GM12873 (cell line): Measurements from ENCODE around the gene TRMU.

Experiments used
- TF ChIP-seq, protein P1 (sequence below): IDR thresholded peaks from 2 replicates; pipeline ENCODE4 v1.5.1; 2012; ENCODE audit warnings: low read depth, mild to moderate bottlenecking, moderate library complexity, low read length, control low read depth; ENCODE audit not compliant: insufficient read depth; ENCODE audit errors: missing control alignments

The TRMU gene

DNA sequence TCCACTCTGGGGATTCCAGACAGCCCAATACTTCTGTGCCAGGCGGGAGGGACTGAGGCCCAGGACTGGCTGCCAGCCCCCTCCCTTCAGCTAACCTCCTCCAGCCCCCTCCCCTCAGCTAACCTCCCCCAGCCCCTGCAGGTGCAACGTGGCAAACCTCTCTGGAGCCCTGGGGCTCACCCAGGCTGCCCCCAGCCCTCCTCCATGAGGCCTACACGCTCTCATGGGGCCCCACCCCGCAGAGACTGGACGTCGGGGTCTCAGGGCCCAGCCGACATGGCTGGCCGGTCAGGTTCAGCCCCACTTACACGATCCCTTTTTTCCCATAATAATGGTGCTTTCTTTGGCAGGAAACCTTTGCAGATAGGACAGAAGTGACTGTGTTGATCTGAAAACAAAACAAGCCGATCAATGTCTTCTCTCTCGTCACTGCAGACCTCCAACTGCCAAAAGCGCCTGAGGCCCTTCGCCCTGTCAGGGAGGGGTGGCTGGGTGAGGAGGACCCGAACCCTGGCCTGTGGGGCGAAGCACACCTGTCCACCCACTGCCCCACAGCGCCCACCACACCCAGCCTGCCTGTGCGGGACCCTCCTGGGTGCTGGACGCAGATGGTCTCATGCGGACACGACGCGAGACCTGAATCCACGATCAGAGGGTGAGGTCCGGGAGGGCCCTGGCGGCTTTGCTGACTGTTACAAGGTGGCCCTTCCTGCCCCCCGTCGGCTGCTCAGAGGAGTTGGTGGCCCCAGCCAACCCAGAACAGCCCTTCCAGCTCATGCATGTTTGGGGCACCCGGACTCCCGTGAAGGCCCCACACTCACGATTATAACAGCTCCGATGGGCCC, 33.6 kb downstream of the TRMU start:
- TF ChIP-seq, protein P1, sequence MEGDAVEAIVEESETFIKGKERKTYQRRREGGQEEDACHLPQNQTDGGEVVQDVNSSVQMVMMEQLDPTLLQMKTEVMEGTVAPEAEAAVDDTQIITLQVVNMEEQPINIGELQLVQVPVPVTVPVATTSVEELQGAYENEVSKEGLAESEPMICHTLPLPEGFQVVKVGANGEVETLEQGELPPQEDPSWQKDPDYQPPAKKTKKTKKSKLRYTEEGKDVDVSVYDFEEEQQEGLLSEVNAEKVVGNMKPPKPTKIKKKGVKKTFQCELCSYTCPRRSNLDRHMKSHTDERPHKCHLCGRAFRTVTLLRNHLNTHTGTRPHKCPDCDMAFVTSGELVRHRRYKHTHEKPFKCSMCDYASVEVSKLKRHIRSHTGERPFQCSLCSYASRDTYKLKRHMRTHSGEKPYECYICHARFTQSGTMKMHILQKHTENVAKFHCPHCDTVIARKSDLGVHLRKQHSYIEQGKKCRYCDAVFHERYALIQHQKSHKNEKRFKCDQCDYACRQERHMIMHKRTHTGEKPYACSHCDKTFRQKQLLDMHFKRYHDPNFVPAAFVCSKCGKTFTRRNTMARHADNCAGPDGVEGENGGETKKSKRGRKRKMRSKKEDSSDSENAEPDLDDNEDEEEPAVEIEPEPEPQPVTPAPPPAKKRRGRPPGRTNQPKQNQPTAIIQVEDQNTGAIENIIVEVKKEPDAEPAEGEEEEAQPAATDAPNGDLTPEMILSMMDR: no peak

DNA sequence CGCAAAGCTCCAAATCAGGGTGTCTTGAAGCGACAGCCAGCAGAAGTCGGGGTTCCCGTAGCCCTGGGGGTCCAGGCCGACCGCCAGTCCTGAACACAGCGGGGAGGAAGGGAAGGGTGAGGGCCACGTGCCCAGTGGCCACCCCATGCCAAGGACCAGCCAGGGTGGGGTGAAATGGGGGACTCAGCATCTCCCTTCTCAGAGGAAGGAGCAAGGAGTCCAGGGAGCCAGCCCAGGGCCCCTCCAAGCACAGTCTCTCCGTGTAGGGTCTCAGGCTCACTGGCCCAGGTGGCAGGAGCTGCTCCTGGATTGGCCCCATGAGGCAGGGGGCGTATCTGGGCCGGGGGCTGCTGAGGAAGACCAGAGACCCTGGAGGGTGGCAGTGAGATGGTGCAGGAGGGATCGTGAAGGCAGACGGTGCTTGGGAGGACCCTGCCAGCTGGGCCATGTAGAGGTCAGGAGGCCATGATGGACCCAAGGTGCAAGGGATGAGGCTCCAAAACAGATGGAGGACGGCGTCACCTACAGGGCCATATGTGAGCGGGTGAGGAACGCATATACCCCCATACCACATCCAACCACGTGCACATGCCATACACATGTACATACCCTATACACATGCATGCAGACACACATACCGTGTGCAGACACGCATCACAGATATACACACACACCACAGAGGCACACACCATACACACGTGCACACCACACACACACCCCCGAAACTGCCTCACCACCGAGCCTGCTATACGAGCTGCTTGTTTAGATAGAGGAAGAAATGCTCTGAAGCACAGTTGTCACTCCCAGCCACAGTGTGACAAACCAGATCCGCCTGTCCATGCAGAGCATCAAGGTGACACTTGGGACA, 34.4 kb downstream of the TRMU start:
- TF ChIP-seq, protein P1: no peak

DNA sequence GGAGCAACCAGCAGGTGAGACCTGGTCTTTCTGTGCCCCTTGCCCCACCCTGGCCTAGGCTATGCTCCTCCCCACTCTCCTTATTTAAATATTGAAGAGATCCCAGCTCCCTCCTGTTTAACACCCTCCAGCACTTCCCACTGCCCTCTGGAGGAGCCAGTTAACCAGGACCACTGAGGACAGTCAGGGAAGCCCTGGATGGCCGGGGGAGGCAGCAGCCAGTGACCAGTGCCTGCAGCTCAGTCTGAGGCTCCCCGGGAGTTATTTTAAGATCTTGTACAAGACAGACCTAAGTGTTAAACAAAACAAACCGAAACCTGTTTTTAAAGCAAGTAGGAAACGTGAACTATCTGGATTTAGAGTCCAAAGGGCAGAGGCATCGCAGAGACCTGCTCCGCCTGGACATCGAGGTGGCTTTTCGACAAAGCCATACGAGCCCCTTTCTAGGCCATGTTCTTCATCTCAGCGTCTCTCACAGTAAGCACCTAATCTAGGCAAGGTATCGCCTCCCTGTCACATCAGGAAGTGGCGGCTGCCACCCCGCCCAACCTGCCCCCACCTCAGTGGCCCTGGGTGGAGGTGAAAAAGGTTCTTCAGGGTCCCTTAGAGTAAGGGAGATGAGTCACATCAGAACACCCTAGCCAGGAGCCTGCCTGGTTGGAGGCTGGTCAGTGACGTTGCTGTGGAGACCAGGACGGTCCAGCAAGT, 35.2 kb downstream of the TRMU start:
- TF ChIP-seq, protein P1: no peak

DNA sequence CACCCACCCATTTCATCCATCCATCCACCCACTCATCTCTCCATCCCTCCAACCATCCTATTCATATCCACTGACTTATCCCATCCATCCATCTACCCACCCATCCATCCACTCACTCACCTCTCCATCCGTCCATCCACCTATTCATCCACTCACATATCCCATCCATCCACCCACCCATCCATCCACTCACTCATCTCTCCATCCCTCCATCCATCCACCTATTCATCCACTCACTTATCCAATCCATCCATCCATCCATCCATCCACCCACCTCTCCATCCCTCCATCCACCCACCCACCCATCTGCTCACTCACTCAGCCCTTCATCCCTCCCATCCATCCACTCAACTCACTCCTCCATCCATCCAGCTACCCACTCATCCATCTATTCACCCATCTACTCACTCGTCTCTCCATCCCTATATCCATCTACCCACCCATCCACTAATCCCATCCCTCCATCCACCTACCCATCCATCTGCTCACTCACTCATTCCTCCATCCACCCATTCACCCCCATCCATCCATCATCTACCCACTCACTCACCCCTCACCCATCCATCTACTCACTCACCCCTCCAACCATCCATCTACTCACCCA, 36.2 kb downstream of the TRMU start:
- TF ChIP-seq, protein P1: no peak

DNA sequence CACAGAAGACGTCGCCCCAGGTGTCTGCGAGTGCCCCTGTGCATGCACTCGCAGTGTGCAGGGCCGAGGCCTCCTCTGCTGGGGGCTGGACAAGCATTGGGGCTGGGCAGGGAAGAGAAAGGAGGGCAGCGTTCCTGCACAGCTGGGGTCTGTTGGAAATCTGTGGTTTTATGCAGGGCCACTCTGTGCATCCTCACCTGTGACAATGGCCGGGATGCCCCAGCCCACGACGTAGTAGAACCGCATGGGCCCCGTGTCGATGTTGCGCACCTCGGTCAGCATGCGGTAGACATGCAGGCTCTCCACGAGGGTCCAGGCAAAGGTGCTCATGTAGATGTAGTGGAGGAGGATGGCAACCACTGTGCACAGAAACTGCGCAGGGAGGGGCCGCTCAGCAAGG, 37.2 kb downstream of the TRMU start:
- TF ChIP-seq, protein P1: no peak

DNA sequence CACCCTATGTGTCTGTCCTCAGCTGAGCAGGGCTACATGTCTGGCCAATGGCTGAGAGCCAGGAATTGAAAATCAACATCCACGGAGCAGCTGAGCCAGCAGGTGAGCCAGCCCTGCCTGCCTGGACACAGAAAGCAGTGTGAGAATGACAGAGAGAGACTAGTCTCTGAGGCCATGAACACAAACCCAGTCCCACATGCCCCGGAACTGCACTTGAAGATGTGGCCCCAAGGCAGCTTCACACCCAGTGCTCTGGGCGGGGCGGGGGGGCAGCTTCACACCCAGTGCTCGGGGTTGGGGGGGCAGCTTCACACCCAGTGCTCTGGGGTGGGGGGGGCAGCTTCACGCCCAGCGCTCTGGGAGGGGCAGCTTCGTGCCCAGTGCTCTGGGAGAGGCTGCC, 37.6 kb downstream of the TRMU start:
- TF ChIP-seq, protein P1: no peak
